ENCODE measurements around the gene C7.

- TF ChIP-seq CTCF (IDR thresholded peaks at IDR 0.05) (no peak), POLR2A (IDR thresholded peaks at IDR 0.05) (no peak)
Measured at GRCh38 chr5:40860711-40861110, 48.6 kb upstream of the C7 start.

Measured in adrenal gland (tissue), 5 donors.